ENCODE results near the gene PAXIP1. TPM values are rescaled to one million over a fixed set of nuclear protein-coding genes. Genes with fewer than 3 reads are reported as not detected.

The PAXIP1 gene
- total RNA-seq, 2 experiments from 2014 or later, result 16.9 to 18.0 TPM

- Mint-ChIP-seq H3K4me1 (ENCODE audit: low read depth) (peaks cover 5% of the 10 kb centered on the region), H3K4me3 (no peak overlapping the region)
- intact Hi-C loops (cut with micrococcal nuclease), result no loop called here
These were observed 95.0 kb downstream of the PAXIP1 start for GRCh38 chr7:154907651-154908620.

GRCh38 chr7:154906736-154907355 is 96.1 kb downstream of the PAXIP1 start:
- Mint-ChIP-seq H3K27ac (no peak overlapping the region), H3K4me1 (ENCODE audit: low read depth) (peaks cover 5% of the 10 kb centered on the region), H3K36me3 (ENCODE audit: low read depth) (no peaks in the 10 kb centered on the region), H3K27me3 (ENCODE audit: low read depth) (peaks cover 7% of the 10 kb centered on the region), H3K9me3 (no peaks in the 10 kb centered on the region), H3K4me3 (no peak overlapping the region)
- intact Hi-C loops (cut with micrococcal nuclease), result no loop called here
- no peak for DNase-seq
- CTCF ChIA-PET, result no interaction called here

More at GRCh38 chr7:154907651-154908620, 95.0 kb downstream of the PAXIP1 start:
- peaks cover 7% of the 10 kb centered on the region for H3K27me3 Mint-ChIP-seq (ENCODE audit: low read depth)
- no peaks in the 10 kb centered on the region for H3K9me3 Mint-ChIP-seq
- H3K27ac Mint-ChIP-seq, result no peak overlapping the region
- CTCF ChIA-PET, result interaction anchor here (1.1 kb wide), 1 partner anchor 19 kb away, joined by 3 read pairs; no protein-coding TSS in a partner anchor
- DNase-seq, result no peak
- H3K36me3 Mint-ChIP-seq (ENCODE audit: low read depth), result no peaks in the 10 kb centered on the region

GRCh38 chr7:154906201-154906600 is 96.7 kb downstream of the PAXIP1 start:
- intact Hi-C loops (cut with micrococcal nuclease), result no loop called here
- Mint-ChIP-seq H3K4me1 (ENCODE audit: low read depth) (peaks cover 5% of the 10 kb centered on the region), H3K27me3 (ENCODE audit: low read depth) (peaks cover 7% of the 10 kb centered on the region), H3K27ac (no peak overlapping the region), H3K36me3 (ENCODE audit: low read depth) (no peaks in the 10 kb centered on the region), H3K4me3 (no peak overlapping the region), H3K9me3 (no peaks in the 10 kb centered on the region)
- CTCF ChIA-PET, result no interaction called here
- DNase-seq, result no peak

GRCh38 chr7:154905615-154906014 is 97.3 kb downstream of the PAXIP1 start:
- Mint-ChIP-seq H3K4me1 (ENCODE audit: low read depth) (peaks cover 5% of the 10 kb centered on the region), H3K4me3 (no peak overlapping the region), H3K9me3 (no peaks in the 10 kb centered on the region), H3K27me3 (ENCODE audit: low read depth) (peaks cover 7% of the 10 kb centered on the region), H3K36me3 (ENCODE audit: low read depth) (no peaks in the 10 kb centered on the region), H3K27ac (no peak overlapping the region)
- intact Hi-C loops (cut with micrococcal nuclease), result no loop called here
- DNase-seq, result no peak
- CTCF ChIA-PET, result interaction anchor here (1.4 kb wide), 1 partner anchor 8 kb away, joined by 3 read pairs; no protein-coding TSS in a partner anchor

- Mint-ChIP-seq H3K4me3 (no peak overlapping the region), H3K4me1 (ENCODE audit: low read depth) (peaks cover 5% of the 10 kb centered on the region), H3K27me3 (ENCODE audit: low read depth) (peaks cover 7% of the 10 kb centered on the region), H3K9me3 (no peaks in the 10 kb centered on the region), H3K27ac (no peak overlapping the region), H3K36me3 (ENCODE audit: low read depth) (no peaks in the 10 kb centered on the region)
- DNase-seq, result no peak
- CTCF ChIA-PET, result interaction anchor here (1.4 kb wide), 1 partner anchor 8 kb away, joined by 3 read pairs; no protein-coding TSS in a partner anchor
- intact Hi-C loops (cut with micrococcal nuclease), result no loop called here
These were observed 97.8 kb downstream of the PAXIP1 start for GRCh38 chr7:154905146-154905545.

GRCh38 chr7:154903083-154903731 is 99.7 kb downstream of the PAXIP1 start:
- no peak overlapping the region for H3K27ac Mint-ChIP-seq
- CTCF ChIA-PET, result interaction anchor here (0.6 kb wide), 1 partner anchor 231 kb away, joined by 5 read pairs; no protein-coding TSS in a partner anchor
- DNase-seq, result no peak
- H3K4me3 Mint-ChIP-seq, result no peak overlapping the region
- H3K4me1 Mint-ChIP-seq (ENCODE audit: low read depth), result peaks cover 4% of the 10 kb centered on the region
- intact Hi-C loops (cut with micrococcal nuclease), result no loop called here
- H3K36me3 Mint-ChIP-seq (ENCODE audit: low read depth), result no peaks in the 10 kb centered on the region
- peaks cover 5% of the 10 kb centered on the region for H3K27me3 Mint-ChIP-seq (ENCODE audit: low read depth)
- H3K9me3 Mint-ChIP-seq, result no peaks in the 10 kb centered on the region

- CTCF ChIA-PET, result no interaction called here
- Mint-ChIP-seq H3K4me3 (no peak overlapping the region), H3K36me3 (ENCODE audit: low read depth) (no peaks in the 10 kb centered on the region), H3K27me3 (ENCODE audit: low read depth) (no peaks in the 10 kb centered on the region), H3K4me1 (ENCODE audit: low read depth) (no peaks in the 10 kb centered on the region), H3K9me3 (no peaks in the 10 kb centered on the region), H3K27ac (no peak overlapping the region)
- intact Hi-C loops (cut with micrococcal nuclease), result no loop called here
- no peak for DNase-seq
These were observed 100.3 kb downstream of the PAXIP1 start for GRCh38 chr7:154902600-154903082.

GRCh38 chr7:154899862-154900261 is 103.1 kb downstream of the PAXIP1 start:
- no peak for DNase-seq
- no peak overlapping the region for H3K4me3 Mint-ChIP-seq
- H3K9me3 Mint-ChIP-seq, result no peaks in the 10 kb centered on the region
- CTCF ChIA-PET, result interaction anchor here (0.6 kb wide), 1 partner anchor 53 kb away, joined by 3 read pairs; no protein-coding TSS in a partner anchor
- no peaks in the 10 kb centered on the region for H3K36me3 Mint-ChIP-seq (ENCODE audit: low read depth)
- H3K4me1 Mint-ChIP-seq (ENCODE audit: low read depth), result no peaks in the 10 kb centered on the region
- H3K27ac Mint-ChIP-seq, result no peak overlapping the region
- intact Hi-C loops (cut with micrococcal nuclease), result no loop called here
- H3K27me3 Mint-ChIP-seq (ENCODE audit: low read depth), result peaks cover 5% of the 10 kb centered on the region

GRCh38 chr7:154898973-154899855 is 103.7 kb downstream of the PAXIP1 start:
- CTCF ChIA-PET, result interaction anchor here (0.6 kb wide), 1 partner anchor 54 kb away, joined by 3 read pairs; no protein-coding TSS in a partner anchor
- no peaks in the 10 kb centered on the region for H3K36me3 Mint-ChIP-seq (ENCODE audit: low read depth)
- H3K4me1 Mint-ChIP-seq (ENCODE audit: low read depth), result no peaks in the 10 kb centered on the region
- intact Hi-C loops (cut with micrococcal nuclease), result no loop called here
- H3K9me3 Mint-ChIP-seq, result no peaks in the 10 kb centered on the region
- no peak overlapping the region for H3K27ac Mint-ChIP-seq
- peaks cover 5% of the 10 kb centered on the region for H3K27me3 Mint-ChIP-seq (ENCODE audit: low read depth)
- H3K4me3 Mint-ChIP-seq, result no peak overlapping the region
- no peak for DNase-seq

GRCh38 chr7:154896076-154896475 is 106.8 kb downstream of the PAXIP1 start:
- intact Hi-C loops (cut with micrococcal nuclease), result no loop called here
- Mint-ChIP-seq H3K9me3 (no peaks in the 10 kb centered on the region), H3K36me3 (ENCODE audit: low read depth) (no peaks in the 10 kb centered on the region), H3K27ac (no peak overlapping the region), H3K27me3 (ENCODE audit: low read depth) (peaks cover 10% of the 10 kb centered on the region), H3K4me1 (ENCODE audit: low read depth) (no peaks in the 10 kb centered on the region), H3K4me3 (no peak overlapping the region)
- no peak for DNase-seq
- CTCF ChIA-PET, result no interaction called here
